T1000 (cell line): ENCODE data around the gene DDX1.
"Not testable (repeated sequence)": the region's sequence is repeated elsewhere in the genome, so short reads cannot be mapped to it uniquely, and the experiment has no call there.

ENCODE experiments used
- DNase-seq: peaks from one replicate; lab custom pipeline; 2025; ENCODE audit warnings: mixed read lengths; lab: John Stamatoyannopoulos, UW

Gene DDX1

DNA sequence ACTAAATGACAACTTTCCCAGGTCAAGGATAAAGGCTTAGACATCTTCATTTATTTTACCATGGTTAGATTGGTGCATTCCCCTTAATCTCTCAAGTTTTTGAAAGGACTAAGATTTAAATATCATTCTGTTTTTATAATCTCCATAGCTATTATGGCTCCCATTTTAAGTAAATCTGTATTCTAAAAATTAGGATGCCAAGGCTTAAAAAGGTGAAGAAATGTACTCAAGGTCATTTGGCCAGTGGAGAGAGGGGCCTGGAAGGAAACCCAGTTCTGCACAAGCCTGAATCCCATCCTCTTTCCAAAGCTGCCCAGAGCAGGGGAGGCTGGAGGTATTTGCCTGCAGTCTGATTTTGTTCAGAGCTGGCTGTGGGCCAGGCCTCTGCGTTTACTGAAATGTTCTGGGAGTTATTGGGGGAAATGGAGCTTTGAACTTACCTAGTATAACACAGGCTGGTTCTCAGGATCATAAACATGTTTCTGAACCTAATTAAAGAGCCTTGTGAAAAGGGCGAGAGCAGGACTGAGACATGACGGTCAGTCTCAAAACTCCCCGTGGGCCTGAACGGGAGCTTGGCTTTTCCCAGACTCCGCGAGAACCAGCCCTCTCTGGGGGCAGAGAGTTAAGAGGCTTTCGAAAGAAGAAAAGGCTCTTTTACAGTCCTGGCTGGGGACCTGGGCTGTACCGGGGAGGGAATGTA is 85.6 kb downstream of the DDX1 start:
- DNase-seq, result no peak

- no peak for DNase-seq
Measured at GRCh38 chr2:15678346-15678745, 86.7 kb downstream of the DDX1 start.

DNA sequence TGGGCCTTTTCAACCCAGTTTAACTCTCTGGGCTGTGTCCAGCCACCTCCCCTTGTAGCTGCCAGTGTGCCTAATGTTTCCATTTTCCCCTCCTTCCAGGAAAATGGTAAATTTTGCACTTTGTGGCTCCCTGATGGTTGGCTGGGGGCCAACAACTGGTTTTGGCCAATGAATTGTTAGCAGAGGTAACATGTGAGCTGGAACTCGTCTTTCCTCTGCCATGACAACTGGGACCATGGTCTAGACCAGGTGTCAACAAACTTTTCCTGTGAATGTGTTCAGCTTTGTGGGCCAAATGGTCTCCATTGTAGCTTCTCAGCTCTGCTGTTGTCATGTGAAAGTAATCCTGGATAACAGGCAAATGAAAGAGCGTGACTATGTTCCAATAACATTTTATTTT is 87.2 kb downstream of the DDX1 start:
- no peak for DNase-seq

DNA sequence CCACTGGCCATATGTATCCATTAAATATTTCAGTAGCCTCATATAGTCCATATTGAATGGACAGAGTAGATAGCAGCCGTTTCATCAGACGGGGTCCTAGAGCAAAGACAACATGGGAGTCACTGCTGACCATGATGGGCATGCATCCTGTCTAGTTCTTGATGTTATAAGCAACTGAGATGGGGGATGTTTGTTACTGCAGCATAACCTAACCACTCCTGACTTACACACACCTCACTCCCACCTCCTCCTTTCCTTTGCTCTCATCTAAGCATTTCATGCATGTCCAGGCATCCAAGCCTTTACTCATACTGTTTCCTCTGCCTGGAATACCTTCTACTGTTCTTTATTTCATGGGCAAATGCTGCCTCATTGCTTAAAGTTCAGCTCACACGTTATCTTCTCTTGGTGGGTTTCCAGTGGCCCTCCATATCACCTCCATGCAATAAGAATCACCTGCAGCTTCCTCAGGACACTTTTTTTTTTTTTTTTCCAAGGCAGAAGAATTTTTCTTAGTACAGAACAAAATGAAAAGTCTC is 87.8 kb downstream of the DDX1 start:
- DNase-seq, result no peak

GRCh38 chr2:15680132-15680531 is 88.5 kb downstream of the DDX1 start:
- not testable (repeated sequence) for DNase-seq
